Retinal pigment epithelial cell (primary cell): ENCODE measurements around the gene CLDN15.

ENCODE experiments used
- DNase-seq: peaks from one replicate; pipeline ENCODE4 v3.0.0-alpha.2; 2010; ENCODE audit warnings: low read depth
- H3K4me3 ChIP-seq: 2 replicates; pipeline ENCODE4 v1.5.1; 2011; ENCODE audit warnings: mild to moderate bottlenecking, low read length, control low read depth, moderate library complexity
- TF ChIP-seq, protein P1 (sequence below): conservative IDR thresholded peaks from 2 replicates; pipeline ENCODE4 v1.5.1; 2011; ENCODE audit warnings: low read depth, low read length, control low read depth, inconsistent platforms

CLDN15 gene

DNA sequence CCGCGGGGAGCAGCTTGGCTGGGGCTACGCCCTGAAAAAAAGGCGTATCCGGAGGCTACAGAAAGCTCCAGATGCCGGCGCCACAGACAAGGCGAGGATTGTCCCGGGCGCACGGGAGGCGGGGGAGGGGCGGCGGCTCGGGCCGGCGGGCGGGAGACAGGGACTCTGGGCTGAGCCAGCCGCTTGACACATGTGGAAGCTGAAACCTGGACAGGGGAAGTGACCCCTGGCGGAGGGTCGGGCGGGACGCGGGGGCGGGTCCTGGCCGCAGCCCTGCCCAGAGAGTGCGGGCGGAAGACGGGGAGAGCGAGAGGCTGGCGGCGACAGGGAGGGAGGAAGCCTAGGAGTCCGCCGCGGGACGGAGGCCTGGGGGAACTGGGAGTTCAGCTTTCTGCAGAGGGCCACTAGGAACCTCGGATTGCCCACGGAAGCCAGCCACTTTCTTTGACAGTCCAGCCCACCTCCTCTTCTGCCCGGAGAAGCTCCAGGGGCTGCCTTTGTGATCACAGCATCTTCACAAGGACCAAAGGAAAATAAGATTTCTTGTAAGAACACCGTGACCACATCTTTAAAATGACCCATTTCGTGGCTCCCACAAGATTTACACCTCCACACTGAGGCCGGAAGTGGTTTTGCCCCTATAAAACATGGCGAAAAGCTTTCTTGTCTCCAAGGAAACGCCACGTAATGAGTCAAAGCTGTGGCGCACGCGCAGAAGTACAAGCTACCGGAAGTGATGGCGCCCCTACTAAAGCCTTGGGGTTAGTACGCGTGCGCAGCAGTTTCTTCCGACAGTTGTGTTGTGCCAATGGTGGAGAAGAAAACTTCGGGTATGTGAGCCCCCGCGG is 20.0 kb downstream of the CLDN15 start, which contains the start of the genes PLOD3 and ZNHIT1:
PLOD3 (minus strand) TSS at position 194 of the 848 bp plus-strand sequence. CDS start 307 bp downstream, outside the sequence.
ZNHIT1 (plus strand) TSS at position 778 of the 848 bp plus-strand sequence; CDS start at position 809, 31 bp downstream.
- TF ChIP-seq, protein P1, sequence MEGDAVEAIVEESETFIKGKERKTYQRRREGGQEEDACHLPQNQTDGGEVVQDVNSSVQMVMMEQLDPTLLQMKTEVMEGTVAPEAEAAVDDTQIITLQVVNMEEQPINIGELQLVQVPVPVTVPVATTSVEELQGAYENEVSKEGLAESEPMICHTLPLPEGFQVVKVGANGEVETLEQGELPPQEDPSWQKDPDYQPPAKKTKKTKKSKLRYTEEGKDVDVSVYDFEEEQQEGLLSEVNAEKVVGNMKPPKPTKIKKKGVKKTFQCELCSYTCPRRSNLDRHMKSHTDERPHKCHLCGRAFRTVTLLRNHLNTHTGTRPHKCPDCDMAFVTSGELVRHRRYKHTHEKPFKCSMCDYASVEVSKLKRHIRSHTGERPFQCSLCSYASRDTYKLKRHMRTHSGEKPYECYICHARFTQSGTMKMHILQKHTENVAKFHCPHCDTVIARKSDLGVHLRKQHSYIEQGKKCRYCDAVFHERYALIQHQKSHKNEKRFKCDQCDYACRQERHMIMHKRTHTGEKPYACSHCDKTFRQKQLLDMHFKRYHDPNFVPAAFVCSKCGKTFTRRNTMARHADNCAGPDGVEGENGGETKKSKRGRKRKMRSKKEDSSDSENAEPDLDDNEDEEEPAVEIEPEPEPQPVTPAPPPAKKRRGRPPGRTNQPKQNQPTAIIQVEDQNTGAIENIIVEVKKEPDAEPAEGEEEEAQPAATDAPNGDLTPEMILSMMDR, result no peak
- DNase-seq, result peak; percentile 88
- peak within 1 kb of the TSS; percentile 96 for H3K4me3 ChIP-seq

DNA sequence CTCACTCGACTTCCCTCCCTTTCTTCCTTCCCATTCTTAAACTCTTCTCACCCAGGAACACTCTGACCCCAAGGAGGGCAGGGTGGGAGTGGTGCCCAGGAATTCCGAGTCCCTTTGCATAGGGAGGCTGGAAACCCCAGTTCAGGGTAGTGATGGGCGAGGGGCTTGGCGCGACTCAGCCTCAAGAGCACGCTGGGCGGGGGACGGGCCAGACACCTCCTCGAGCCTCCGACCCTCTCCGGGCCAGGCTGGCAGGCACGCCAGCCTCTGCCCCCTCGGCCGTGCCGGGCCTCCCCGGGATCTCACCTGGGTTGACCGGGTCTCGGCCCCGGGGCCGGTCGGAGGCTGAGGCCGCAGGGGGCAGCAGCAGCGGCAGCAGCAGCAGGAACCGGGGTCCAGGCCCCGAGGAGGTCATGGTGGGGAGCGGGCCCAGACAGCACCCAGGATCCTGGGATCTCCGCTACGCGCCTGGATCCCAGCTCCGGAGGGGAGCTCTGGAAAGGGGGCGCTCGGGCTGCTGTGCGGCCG is 20.7 kb downstream of the CLDN15 start:
- TF ChIP-seq, protein P1, result peak; percentile 7
- peak overlapping the region; percentile 96 for H3K4me3 ChIP-seq
- DNase-seq, result no peak

DNA sequence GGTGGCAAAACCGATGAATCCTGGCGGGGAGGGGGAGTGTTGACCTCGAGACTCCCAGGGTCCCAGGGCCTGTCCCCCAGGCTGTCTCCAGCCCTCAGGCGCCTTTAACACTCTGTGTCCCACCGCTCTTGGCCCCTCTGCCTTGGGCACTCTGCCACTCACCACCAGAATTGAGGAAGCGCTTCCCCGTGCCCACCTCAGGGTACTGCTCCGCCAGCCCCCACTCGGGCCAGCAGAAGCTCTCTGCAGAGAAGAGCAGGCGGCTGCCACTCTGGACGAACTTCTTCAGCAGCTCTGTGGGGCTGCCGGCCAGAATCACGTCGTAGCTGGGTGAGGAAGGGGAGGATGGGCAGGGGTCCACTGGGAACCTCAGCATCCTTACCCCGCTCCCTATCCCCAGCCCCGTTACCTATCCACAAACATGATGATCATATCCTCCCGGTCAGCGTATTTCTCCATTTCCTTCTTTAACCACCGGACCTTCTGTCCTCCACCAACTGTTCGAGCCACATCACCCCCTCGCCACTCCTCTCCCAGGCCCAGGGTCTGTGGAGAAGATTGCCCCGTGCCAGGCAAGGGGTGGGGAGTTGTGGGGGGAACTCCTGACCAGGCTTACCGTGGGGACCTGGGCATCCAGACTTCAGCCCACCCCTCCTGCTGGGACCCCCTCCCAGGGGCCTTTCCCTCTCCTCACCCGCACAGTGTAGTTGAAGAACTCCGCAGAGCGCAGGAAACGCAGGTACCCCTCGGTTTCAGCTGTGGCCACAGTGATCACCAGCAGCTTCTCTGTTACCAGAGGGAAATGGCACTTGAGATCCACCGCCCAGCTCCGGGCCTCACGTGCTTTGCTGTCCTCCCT is 21.4 kb downstream of the CLDN15 start:
- TF ChIP-seq, protein P1, result no peak
- H3K4me3 ChIP-seq, result peak overlapping the region; percentile 96
- DNase-seq, result no peak

DNA sequence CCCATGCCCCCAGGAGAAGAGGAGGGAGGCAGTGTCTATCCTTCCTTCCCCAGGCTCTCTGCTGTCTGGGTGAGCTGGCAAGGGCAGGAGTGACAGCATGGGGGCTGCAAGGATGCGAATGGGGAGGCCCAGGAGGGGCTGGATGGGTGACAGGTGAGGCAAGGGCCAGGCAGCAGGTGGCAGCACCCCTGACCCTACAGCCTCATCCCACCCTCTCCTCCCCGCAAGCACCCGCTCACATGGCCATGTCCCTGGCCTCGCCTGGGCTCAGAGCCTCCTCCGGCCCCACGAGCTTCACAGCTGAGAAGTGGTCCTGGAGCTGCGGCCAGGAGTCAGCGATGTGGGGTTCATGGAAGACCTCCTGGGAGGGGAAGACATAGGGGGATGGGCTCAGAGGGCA is 25.6 kb downstream of the CLDN15 start:
- DNase-seq, result no peak
- no peak overlapping the region for H3K4me3 ChIP-seq
- TF ChIP-seq, protein P1, result no peak

DNA sequence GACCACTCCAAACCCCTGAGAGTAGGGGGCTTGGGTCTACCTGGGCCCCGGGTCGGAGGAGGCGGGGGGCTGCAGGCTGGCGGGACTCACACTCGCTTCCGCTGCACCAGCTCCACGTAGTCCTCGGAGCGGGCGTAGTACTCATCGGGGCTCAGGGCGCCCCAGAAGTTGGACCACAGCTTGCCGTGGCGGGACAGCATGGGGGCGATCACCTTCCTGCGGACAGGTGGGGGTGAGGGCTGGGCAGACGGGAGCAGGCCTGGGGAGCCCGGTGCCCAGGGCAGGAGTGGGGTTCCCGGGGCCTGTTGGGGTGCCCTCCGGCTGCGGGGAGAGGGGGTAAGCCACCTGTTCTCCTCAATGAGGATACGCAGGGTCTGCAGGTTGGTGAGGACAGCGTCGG is 26.1 kb downstream of the CLDN15 start:
- DNase-seq, result no peak
- TF ChIP-seq, protein P1, result no peak
- H3K4me3 ChIP-seq, result no peak overlapping the region

DNA sequence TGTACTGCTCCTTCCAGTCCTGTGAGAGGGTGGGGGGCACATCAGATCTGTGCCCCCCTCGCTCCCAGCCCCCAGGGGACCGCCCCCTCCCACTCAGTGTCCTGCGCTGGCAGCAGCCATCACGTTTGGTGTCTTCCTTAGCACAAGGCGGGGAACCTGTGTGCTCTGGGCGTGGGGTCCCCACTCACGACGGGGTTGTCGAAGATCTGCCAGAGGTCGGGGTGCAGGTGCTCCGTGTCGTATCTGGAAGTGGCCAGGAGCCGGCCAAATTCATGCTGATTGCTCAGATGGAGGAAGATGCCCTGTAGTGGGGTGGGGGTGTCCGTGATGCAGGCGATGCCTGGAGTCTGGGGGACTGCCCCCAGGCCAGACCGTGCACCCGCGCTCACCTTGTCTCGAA is 27.5 kb downstream of the CLDN15 start:
- TF ChIP-seq, protein P1, result no peak
- no peak overlapping the region for H3K4me3 ChIP-seq
- no peak for DNase-seq
